ENCODE measurements around the gene CCDC170.
A peak's percentile ranks its signal among the peaks of the same experiment; 100 is the strongest.
"Not testable (repeated sequence)": the region's sequence is repeated elsewhere in the genome, so short reads cannot be mapped to it uniquely, and the experiment has no call there.

CCDC170 gene

GRCh38 chr6:151493804-151494234 is at the start of gene CCDC170:
Gene CCDC170 (plus strand): TSS chr6:151494017. CDS start chr6:151494129, 112 bp downstream.
- TF ChIP-seq, protein P1, sequence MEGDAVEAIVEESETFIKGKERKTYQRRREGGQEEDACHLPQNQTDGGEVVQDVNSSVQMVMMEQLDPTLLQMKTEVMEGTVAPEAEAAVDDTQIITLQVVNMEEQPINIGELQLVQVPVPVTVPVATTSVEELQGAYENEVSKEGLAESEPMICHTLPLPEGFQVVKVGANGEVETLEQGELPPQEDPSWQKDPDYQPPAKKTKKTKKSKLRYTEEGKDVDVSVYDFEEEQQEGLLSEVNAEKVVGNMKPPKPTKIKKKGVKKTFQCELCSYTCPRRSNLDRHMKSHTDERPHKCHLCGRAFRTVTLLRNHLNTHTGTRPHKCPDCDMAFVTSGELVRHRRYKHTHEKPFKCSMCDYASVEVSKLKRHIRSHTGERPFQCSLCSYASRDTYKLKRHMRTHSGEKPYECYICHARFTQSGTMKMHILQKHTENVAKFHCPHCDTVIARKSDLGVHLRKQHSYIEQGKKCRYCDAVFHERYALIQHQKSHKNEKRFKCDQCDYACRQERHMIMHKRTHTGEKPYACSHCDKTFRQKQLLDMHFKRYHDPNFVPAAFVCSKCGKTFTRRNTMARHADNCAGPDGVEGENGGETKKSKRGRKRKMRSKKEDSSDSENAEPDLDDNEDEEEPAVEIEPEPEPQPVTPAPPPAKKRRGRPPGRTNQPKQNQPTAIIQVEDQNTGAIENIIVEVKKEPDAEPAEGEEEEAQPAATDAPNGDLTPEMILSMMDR (conservative IDR thresholded peaks at IDR 0.05; ENCODE audit: low read depth, low read length), result no peak
- DNase-seq (ENCODE audit: low read depth), result no peak
- peak within 1 kb of the TSS; percentile 70 for H3K4me3 ChIP-seq (ENCODE audit: low read length)

- H3K4me3 ChIP-seq (ENCODE audit: low read length), result no peak overlapping the region
- DNase-seq (ENCODE audit: low read depth), result peak; percentile 78
- TF ChIP-seq, protein P1 (conservative IDR thresholded peaks at IDR 0.05; ENCODE audit: low read depth, low read length), result no peak
Measured at GRCh38 chr6:151445482-151445881, 48.3 kb upstream of the CCDC170 start.

- H3K4me3 ChIP-seq (ENCODE audit: low read length), result no peak overlapping the region
- no peak for DNase-seq (ENCODE audit: low read depth)
- TF ChIP-seq, protein P1 (conservative IDR thresholded peaks at IDR 0.05; ENCODE audit: low read depth, low read length), result no peak
Measured at GRCh38 chr6:151447237-151447636, 46.6 kb upstream of the CCDC170 start.

GRCh38 chr6:151448623-151449022 is 45.2 kb upstream of the CCDC170 start:
- no peak for DNase-seq (ENCODE audit: low read depth)
- TF ChIP-seq, protein P1 (conservative IDR thresholded peaks at IDR 0.05; ENCODE audit: low read depth, low read length), result peak; percentile 17

DNA sequence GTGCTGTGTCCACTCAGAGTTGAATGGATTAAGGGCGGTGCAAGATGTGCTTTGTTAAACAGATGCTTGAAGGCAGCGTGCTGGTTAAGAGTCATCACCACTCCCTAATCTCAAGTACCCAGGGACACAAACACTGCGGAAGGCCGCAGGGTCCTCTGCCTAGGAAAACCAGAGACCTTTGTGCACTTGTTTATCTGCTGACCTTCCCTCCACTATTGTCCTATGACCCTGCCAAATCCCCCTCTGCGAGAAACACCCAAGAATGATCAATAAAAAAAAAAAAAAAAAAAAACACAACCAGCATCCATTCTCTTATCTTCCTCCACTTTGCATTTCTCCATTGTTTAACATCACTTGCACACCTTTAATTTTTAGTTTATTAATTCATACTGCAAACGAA is 42.9 kb upstream of the CCDC170 start:
- peak overlapping the region; percentile 94 for H3K4me3 ChIP-seq (ENCODE audit: low read length)
- not testable (repeated sequence) for DNase-seq (ENCODE audit: low read depth)

More at GRCh38 chr6:151448623-151449022, 45.2 kb upstream of the CCDC170 start:
- no peak overlapping the region for H3K4me3 ChIP-seq (ENCODE audit: low read length)

- TF ChIP-seq, protein P1 (conservative IDR thresholded peaks at IDR 0.05; ENCODE audit: low read depth, low read length), result no peak
- H3K4me3 ChIP-seq (ENCODE audit: low read length), result peak overlapping the region; percentile 94
- DNase-seq (ENCODE audit: low read depth), result no peak
Measured at GRCh38 chr6:151451417-151451949, 42.3 kb upstream of the CCDC170 start.

DNA sequence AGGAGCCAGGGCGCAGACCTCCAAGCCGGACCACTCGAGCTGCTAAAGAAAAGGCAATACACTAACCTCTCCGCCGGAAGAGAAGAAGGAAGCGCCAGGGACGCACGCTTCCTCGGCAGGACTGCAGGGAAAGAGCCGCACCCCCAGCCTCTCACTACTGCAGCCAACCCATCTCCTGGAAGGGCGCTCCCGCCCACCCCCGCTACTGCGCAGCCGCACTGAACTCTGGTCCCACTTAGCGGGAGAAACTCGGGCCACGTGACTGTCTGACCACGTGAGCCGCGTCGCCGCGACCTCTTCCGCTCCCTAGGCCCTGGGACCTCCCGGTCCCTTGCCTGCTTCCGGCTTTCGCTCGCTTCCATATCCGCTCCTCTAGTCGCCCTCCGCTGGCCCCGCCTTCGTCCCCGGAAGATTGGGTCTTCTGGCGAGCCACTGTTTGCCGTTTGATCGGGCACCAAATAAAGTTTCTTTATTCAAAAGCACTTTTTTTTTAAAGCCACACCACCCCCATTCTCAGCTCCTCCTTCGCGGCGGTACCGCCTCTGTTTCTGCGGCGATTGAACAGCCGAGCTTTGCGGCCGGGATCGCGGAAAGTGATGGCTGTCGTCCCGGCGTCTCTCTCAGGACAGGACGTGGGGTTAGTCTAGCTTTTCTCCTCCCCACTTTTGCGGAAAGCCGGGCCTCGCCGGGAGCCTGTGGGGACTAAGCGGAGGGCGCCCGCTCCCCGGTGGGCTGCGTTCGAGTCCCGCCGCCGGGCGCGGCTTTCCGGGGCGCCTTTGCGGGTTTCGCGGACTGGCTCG is 41.7 kb upstream of the CCDC170 start, which contains the start of gene RMND1:
Gene RMND1, minus strand, starts transcription at position 177 of the 800 bp plus-strand sequence. CDS start 6,315 bp downstream, outside the sequence.
- H3K4me3 ChIP-seq (ENCODE audit: low read length), result peak within 1 kb of the TSS; percentile 94

More for the DNA sequence above, 41.7 kb upstream of the CCDC170 start, which contains the start of gene RMND1:
- TF ChIP-seq, protein P1 (conservative IDR thresholded peaks at IDR 0.05; ENCODE audit: low read depth, low read length), result no peak
- peak; percentile 99 for DNase-seq (ENCODE audit: low read depth)
